Measurements from ENCODE around the gene CFAP161. TPM values are rescaled to one million over a fixed set of nuclear protein-coding genes. Genes with fewer than 3 reads are reported as not detected.

CFAP161 gene
- total and polyA plus RNA-seq, 2 of the 13 experiments (the other 11 are each of a cell fraction or from before 2014, with no cell fraction given), result not detected

- H3K4me3 ChIP-seq (replicated peaks in 1 of 3; ENCODE audit: insufficient read depth in 1 of 3, low read depth in 2 of 3, low read length in 3 of 3), result no peak overlapping the region
- no peaks in the 10 kb centered on the region for H3K79me2 ChIP-seq (ENCODE audit: insufficient read depth, low read length)
- no peak overlapping the region for H2AFZ ChIP-seq (ENCODE audit: low read length)
- FAIRE-seq (no peak), DNase-seq (ENCODE audit: low spot score) (no peak), ATAC-seq (no peak)
- H3K4me1 ChIP-seq (ENCODE audit: insufficient read depth, low read length), result no peaks in the 10 kb centered on the region
- ChIA-PET POLR2A (no interaction called here), CTCF (ENCODE audit: low intra/inter-chr PET ratio, low total read pairs) (no interaction called here)
- TF ChIP-seq SMYD3 (CRISPR knock-in tag; IDR thresholded peaks at IDR 0.05) (no peak), IRF1 (CRISPR knock-in tag; IDR thresholded peaks at IDR 0.05; ENCODE audit: low read depth) (no peak), SAFB2 (CRISPR knock-in tag; IDR thresholded peaks at IDR 0.05; ENCODE audit: borderline replicate concordance, low read depth) (no peak), ISX (CRISPR knock-in tag; conservative IDR thresholded peaks at IDR 0.05) (no peak), ZNF800 (CRISPR knock-in tag; IDR thresholded peaks at IDR 0.05) (no peak), MLXIP (CRISPR knock-in tag; IDR thresholded peaks at IDR 0.05; ENCODE audit: borderline replicate concordance) (no peak)
- H4K20me1 ChIP-seq (ENCODE audit: insufficient read depth, low read length), result no peaks in the 10 kb centered on the region
- no peak overlapping the region for H3K4me2 ChIP-seq (ENCODE audit: low read depth, low read length)
- no peak overlapping the region for H3K9ac ChIP-seq (ENCODE audit: insufficient read depth, low read depth, low read length)
- no peaks in the 10 kb centered on the region for H3K36me3 ChIP-seq (replicated peaks in 1 of 2; ENCODE audit: control insufficient read depth in 1 of 2, insufficient read depth in 2 of 2, low read length in 2 of 2)
- BruUV-seq (replicated peaks), result no TSS peak
- in situ Hi-C loops (cut with HindIII; ENCODE audit: extremely low pct_ligation_motif_present, low pct_unique_long_range_greater_than_20kb) (loop anchor here (5.0 kb wide), 1 partner anchor 107 kb away; no protein-coding TSS in a partner anchor), intact Hi-C loops (cut with micrococcal nuclease; ENCODE audit: unreplicated experiment) (no loop called here)
- H3K27me3 ChIP-seq (ENCODE audit: control insufficient read depth in 1 of 2, insufficient read depth in 2 of 2, low read length in 2 of 2), result peaks cover 0 to 6% of the 10 kb centered on the region in 2 experiments; a peak in 2 of 5 replicates
- H3K9me3 ChIP-seq (ENCODE audit: low read length), result no peaks in the 10 kb centered on the region
- 43% methylated on average over 6 of the region's 11 CpGs for WGBS (ENCODE audit: low lambda C conversion rate)
- no peak overlapping the region for H3K27ac ChIP-seq (ENCODE audit: extremely low read length, insufficient read depth, low read length)
Measured at GRCh38 chr15:81160312-81161159, 26.5 kb downstream of the CFAP161 start.

Data from HepG2 (cell line).